HG02571 (cell line): ENCODE results near the gene UTP20.
"Not testable (repeated sequence)": the region's sequence is repeated elsewhere in the genome, so short reads cannot be mapped to it uniquely, and the experiment has no call there.

ENCODE experiments used
- ATAC-seq: cut with Tn5 transposase; IDR thresholded peaks from one replicate; pipeline ENCODE4 v1.9.1; 2021; ENCODE audit warnings: mild to moderate bottlenecking, moderate library complexity; ENCODE audit not compliant: unreplicated experiment

Gene UTP20

GRCh38 chr12:101325590-101325989 is 45.7 kb downstream of the UTP20 start:
- no peak for ATAC-seq

DNA sequence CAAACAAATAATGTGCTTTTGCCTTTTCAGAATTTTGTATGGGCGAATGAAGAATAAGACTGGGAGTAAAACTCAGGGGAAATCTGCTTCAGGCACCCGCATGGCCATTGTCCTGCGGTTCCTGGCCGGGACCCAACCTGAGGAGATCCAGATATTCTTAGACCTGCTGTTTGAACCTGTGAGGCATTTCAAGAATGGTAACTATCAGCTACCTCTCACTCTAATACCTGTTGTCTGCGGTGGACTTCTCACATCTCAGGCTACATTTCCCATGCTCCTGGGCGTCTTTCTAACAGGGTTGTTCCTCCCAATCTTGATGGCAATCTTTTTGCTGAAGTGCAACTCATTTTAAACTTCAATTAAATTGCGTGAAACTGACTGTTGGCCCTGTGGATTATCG is 47.1 kb downstream of the UTP20 start:
- no peak for ATAC-seq

- no peak for ATAC-seq
Observed at GRCh38 chr12:101327546-101327945, 47.6 kb downstream of the UTP20 start.

DNA sequence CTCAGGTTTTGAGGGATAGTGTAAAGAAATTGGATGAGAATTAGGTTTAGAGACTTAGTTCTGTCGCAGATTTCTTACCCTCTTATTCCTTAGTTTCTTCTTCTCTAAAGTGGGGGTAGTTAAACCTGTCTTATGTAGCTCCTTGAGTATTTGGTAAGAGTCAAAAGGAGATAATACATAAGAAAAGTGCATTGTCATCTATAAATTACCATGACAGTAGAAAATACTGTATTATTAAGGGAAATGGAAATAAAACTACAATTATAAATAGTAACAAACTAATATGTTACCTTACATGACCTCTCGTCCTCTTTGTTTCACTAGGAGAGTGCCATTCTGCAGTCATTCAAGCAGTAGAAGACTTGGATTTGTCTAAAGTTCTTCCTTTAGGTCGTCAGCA is 49.0 kb downstream of the UTP20 start:
- no peak for ATAC-seq

GRCh38 chr12:101330631-101331030 is 50.7 kb downstream of the UTP20 start:
- ATAC-seq = no peak

- ATAC-seq = no peak
Observed at GRCh38 chr12:101336437-101336836, 56.5 kb downstream of the UTP20 start.

DNA sequence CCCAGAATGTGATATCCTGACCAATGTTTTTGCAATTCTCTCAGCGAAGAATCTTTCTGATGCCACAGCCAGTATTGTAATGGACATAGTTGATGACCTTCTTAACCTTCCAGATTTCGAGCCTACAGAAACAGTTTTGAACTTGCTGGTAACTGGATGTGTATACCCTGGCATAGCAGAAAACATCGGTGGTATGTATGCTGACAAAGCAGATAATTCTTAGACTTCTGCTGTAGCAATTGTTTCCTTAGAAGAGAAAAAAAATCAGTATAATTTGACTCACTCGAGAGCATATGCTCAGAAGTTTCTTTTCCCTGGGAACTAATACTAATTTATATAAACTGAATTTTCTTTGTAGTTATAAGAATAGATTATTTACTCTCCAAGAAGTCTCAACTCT is 58.2 kb downstream of the UTP20 start:
- ATAC-seq = no peak

GRCh38 chr12:101343893-101344292 is 64.0 kb downstream of the UTP20 start:
- ATAC-seq = no peak

- ATAC-seq = no peak
Observed at GRCh38 chr12:101351682-101352081, 71.8 kb downstream of the UTP20 start.

DNA sequence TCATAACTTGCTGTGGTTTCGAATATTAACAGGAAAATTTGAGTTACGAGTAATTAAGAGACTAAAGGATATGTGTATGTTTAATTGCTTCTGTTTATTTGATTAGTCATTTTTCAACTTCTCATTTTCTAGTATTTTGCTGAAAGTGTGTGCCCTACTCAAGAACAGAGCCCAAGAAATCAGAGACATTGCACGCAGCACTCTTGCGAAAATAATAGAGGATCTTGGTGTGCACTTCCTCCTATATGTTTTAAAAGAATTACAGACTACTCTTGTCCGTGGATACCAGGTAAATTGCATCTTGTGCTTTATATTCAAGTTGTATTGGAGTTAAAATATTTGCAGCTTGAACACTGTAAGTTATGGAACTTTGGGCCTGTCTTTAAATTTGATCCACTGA is 76.9 kb downstream of the UTP20 start:
- ATAC-seq = no peak

GRCh38 chr12:101361455-101361854 is 81.5 kb downstream of the UTP20 start:
- ATAC-seq = no peak

GRCh38 chr12:101368016-101368415 is 88.1 kb downstream of the UTP20 start:
- ATAC-seq = no peak

DNA sequence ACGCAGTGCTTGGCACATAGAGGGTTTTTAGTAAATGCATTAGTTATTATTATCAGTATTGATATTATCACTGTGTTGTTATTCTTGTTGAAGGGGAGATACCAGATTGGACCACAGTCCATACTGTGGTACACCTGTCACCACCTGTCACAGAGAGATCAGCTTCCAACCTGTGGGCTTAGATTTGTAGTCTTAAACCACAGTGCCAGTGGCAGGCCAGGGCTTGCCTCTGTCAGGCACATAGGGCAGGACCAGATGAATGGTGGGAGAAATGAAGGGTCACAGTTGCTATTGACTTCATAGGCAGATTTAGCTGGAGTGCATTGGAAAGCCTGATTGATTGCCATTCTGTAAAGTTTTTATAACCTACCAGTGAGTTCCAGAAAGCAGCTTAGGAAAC is 92.5 kb downstream of the UTP20 start:
- ATAC-seq = no peak

GRCh38 chr12:101375573-101375972 is 95.7 kb downstream of the UTP20 start:
- no peak for ATAC-seq

GRCh38 chr12:101379149-101379548 is 99.2 kb downstream of the UTP20 start:
- ATAC-seq = no peak

- ATAC-seq = not testable (repeated sequence)
Observed at GRCh38 chr12:101391181-101391580, 111.3 kb downstream of the UTP20 start.

- peak; percentile 10 for ATAC-seq
Observed at GRCh38 chr12:101407049-101407435, 127.1 kb downstream of the UTP20 start.

DNA sequence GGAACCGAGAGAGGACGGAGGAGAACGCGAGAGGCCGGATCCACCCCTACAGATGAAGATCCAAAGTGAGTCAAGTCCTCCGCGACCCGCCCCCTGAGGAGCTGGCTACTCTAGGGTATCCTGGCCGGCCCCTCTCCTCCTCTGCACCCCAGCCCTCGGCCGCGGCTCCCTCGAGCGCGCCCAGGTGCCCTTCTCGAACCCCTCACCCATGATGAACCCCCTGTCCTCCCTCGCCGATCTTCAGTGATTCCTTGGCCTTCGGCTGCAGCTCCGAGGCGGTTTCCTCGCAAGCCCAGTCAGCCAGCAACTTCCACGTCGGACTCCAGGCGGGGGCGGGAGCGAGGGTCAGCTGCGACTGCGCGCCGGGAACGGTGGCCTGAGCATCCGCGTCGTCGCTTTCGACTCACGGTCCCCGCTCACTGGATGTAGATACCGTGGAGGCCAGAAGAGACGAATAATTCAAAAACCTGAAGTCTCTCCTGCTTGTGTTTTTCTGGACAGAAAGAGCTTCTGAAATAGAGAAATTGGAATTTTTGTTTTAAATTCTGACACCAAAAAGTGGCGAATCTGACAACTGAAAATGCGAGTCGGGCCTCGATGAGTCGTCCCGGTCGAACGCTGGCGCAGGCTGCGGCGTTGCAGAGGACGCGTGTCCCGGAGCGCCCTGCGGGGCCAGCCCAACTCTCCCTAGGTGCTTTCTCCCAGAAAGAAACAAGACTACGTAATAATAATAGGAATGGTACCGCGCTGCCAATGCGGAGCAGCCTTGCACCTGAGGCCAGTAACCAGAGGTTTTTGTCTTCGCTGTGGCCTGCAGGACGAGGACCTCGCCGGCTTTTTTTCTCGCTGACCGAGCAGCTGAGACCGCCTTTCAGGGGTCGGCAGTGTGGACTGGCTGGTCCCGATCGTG is 127.8 kb downstream of the UTP20 start, which contains the start of gene ARL1:
Gene ARL1, minus strand, starts transcription at position 337 of the 910 bp plus-strand sequence. Its CDS starts 127 bp downstream, at position 210.
- ATAC-seq = peak; percentile 72

DNA sequence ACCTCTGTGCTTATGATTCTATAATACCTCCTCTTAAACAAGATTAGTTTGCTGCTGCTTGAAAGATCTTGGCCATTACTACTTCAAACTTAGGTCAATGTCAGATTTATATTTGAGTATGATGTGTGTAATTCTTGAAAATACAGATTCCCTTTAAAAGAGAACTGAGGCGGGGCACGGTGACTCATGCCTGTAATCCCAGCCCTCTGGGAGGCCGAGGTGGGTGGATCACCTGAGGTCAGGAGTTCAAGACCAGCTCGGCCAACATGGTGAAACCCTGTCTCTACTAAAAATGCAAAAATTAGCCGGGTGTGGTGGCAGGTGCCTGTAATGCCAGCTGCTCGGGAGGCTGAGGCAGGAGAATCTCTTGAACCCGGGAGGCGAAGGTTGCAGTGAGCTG is 130.3 kb downstream of the UTP20 start:
- ATAC-seq = not testable (repeated sequence)

DNA sequence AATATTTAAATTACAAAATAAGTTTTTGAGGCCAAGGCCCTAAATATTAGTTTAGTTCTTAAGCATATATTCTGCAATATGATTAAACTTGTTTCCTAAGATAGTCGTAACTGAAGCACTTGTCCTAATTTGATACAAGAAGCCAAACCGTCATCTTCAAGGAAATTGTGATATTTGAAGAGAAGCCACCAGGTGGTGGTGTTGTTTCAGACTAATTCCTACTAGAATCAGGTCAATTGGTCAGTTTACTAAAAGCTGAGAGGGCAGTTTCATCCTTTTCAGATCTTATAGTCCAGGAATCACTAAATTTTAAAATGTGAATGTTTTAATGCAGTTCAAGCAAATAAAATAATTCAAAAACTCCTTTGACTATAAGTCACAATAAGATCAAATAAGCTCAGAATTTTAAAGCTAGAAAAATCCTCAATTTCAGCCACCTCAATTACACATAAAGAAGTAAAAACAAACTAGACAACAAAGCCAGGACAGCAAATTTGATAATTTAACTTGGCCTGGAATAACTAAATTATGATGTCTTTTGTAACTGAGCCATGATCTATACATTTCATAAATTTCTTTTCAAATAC is 134.7 kb downstream of the UTP20 start:
- ATAC-seq = no peak

DNA sequence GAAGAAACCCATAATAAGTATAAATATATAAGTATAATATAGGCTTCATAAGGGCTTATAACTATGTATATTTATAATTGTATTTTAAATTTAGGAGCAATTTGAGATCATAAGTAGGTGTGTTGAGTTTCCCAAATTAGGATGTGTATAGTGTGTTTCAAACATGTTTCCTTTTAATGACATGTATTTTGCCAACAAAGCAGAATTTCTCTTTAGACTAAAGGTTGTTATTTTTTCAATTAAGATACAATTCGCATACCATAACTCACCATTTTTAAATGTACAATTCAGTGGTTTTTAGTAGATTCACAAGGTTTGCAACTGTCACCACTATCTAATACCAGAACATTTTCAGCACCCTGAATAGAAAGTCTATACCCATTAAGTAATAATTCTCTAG is 135.3 kb downstream of the UTP20 start:
- no peak for ATAC-seq

DNA sequence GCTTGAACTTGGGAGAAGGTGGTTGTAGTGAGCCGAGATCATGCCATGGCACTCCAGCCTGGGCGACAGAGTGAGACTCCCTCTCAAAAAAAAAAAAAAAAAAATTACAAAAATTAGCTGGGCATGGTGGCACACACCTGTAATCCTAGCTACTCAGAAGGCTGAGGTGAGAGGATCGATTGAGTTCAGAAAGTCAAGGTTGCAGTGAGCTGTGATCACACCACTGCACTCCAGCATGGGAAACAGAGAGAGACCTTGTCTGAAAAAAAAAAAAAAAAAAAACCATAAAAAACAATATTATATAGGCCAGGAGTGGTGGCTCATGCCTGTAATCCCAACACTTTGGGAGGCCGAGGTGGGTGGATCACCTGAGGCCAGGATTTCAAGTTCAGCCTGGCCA is 142.2 kb downstream of the UTP20 start:
- not testable (repeated sequence) for ATAC-seq
